ENCODE results near the gene REX1BD. TPM values are rescaled to one million over a fixed set of nuclear protein-coding genes. Genes with fewer than 3 reads are reported as not detected.

The REX1BD gene
- total RNA-seq, 2 donors from 2014 or later, result 119 to 171 TPM

- Histone ChIP-seq H3K4me1 (peaks cover 0 to 20% of the 10 kb centered on the region in 2 donors), H3K27me3 (no peaks in the 10 kb centered on the region), H3K36me3 (peaks cover 31% of the 10 kb centered on the region), H3K27ac (peak within 1 kb of the TSS; percentile 91 to 92), H3K9me3 (no peaks in the 10 kb centered on the region), H3K4me3 (peak within 1 kb of the TSS; percentile 88 to 90)
- peak; percentile 95 for DNase-seq (ENCODE audit: low spot score)
- TF ChIP-seq CTCF (IDR thresholded peaks at IDR 0.05), result no peak
Observed at GRCh38 chr19:18542941-18543813, 45.4 kb upstream of the REX1BD start, which contains the start of gene FKBP8. FKBP8 (minus strand) TSS chr19:18543573; CDS start chr19:18541970, 1,603 bp downstream.

DNA sequence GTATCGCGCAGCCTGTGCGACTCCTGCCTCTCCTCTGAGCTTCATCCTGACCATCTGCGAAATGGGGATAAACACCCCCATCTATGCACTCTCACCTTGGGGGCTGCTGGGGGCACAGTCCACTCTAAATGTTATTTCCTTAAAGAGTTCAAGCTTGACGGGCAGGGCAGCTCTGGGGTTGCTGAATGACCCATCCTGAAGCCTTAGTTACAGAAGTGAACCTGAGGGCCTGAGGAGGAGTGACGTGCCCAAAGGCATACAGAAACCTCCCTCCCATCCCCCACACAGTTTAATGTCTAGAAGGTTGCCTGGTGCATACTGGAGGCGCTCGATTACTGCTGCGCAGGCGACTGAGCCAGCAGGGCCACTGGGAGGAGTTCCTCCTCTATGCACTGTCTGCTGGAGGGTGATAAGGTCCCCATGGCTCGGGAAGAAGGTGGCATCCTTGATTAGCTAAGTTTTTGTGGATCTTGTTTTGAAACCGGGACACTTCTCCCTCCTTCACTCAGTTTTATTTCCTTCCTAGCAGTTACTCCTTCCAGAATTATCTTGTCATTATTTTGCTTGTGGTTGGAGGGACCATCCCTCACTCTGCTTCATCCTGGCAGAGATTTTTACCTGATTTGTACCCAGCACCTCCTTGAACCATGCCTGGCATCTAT lies 44.7 kb upstream of the REX1BD start:
- Histone ChIP-seq H3K9me3 (no peaks in the 10 kb centered on the region), H3K4me3 (peak overlapping the region; percentile 88 to 90), H3K27me3 (no peaks in the 10 kb centered on the region), H3K36me3 (peaks cover 27% of the 10 kb centered on the region), H3K27ac (peak overlapping the region; percentile 91 to 92), H3K4me1 (peaks cover 0 to 20% of the 10 kb centered on the region in 2 donors)
- no peak for TF ChIP-seq CTCF (IDR thresholded peaks at IDR 0.05)
- DNase-seq (ENCODE audit: low spot score), result peak; percentile 64

GRCh38 chr19:18551631-18552030 lies 37.0 kb upstream of the REX1BD start:
- Histone ChIP-seq H3K27ac (no peak overlapping the region), H3K36me3 (no peaks in the 10 kb centered on the region), H3K4me1 (no peaks in the 10 kb centered on the region), H3K4me3 (no peak overlapping the region), H3K9me3 (no peaks in the 10 kb centered on the region), H3K27me3 (no peaks in the 10 kb centered on the region)
- DNase-seq (ENCODE audit: low spot score), result no peak
- no peak for TF ChIP-seq CTCF (IDR thresholded peaks at IDR 0.05)

DNA sequence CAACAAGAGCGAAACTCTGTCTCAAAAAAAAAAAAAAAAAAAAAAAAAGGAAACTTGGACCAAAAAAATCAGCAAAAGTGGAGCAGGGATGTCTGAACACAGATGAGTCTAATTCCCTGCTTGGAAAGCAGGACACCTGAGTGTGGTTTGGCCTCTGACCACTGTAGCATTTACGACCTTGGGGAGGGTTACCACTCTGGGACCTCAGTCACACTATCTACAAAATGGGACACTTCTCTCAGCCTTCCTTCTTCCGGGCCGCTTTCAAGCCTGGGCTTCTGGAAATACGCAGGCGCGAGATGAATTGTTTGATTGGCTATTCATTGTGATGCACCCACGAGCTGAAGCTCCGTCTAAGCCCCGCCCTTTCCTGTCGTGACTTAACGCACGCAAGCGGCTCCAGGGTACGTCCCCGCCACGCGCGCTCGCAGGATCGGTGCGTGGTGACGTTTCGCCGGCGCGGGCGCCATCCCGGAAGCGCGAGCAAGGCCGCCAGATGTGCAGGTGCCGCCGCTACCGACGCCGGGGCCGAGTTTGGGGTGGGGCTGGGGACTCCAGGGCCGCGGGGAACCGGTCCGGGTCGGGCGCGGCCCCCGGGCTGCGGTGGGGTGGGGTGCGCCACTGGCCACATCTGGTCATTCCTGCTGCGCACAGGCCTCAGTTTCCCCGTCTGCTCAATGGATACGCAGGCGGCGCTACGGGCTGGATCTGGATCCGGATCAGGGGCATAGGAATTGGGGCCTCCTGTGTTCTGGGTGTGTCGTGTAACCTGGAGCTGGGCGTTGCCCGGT lies 31.0 kb upstream of the REX1BD start, which contains the start of gene KXD1:
Gene KXD1, plus strand, starts transcription at position 460 of the 791 bp plus-strand sequence. CDS start 4,187 bp downstream, outside the sequence.
- peaks cover under 1% of the 10 kb centered on the region for H3K36me3 ChIP-seq
- H3K4me1 ChIP-seq, result peaks cover 0 to 20% of the 10 kb centered on the region in 2 donors
- no peak for TF ChIP-seq CTCF (IDR thresholded peaks at IDR 0.05)
- peak within 1 kb of the TSS; percentile 78 to 83 for H3K4me3 ChIP-seq
- DNase-seq (ENCODE audit: low spot score), result peak; percentile 99
- no peaks in the 10 kb centered on the region for H3K27me3 ChIP-seq
- peak within 1 kb of the TSS; percentile 96 for H3K27ac ChIP-seq
- H3K9me3 ChIP-seq, result no peaks in the 10 kb centered on the region

DNA sequence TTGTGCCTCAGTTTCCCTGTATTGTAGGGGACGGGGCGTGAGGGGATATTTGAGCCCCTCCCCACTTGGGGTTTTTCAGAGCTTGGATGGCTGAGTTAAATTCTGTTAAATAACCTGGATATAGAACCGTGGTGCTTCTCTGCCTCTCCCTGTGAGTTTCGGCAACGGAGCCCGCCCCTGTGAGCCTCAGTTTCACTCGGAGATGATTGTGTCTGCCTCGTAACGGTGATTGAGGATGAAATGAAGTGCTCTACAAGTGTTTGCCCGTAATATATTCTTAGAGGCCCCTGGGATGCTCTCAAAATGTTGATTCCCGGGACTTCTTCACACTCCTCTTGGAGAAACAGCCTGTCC lies 30.4 kb upstream of the REX1BD start:
- Histone ChIP-seq H3K4me3 (peak overlapping the region; percentile 78 to 83), H3K27ac (peak overlapping the region; percentile 96), H3K27me3 (no peaks in the 10 kb centered on the region), H3K9me3 (no peaks in the 10 kb centered on the region), H3K4me1 (peaks cover 0 to 21% of the 10 kb centered on the region in 2 donors), H3K36me3 (peaks cover 6% of the 10 kb centered on the region)
- DNase-seq (ENCODE audit: low spot score), result no peak
- no peak for TF ChIP-seq CTCF (IDR thresholded peaks at IDR 0.05)

Measured in right atrium auricular region (tissue), 2 donors.